Measurements from ENCODE around the gene DIPK1A.

DNA sequence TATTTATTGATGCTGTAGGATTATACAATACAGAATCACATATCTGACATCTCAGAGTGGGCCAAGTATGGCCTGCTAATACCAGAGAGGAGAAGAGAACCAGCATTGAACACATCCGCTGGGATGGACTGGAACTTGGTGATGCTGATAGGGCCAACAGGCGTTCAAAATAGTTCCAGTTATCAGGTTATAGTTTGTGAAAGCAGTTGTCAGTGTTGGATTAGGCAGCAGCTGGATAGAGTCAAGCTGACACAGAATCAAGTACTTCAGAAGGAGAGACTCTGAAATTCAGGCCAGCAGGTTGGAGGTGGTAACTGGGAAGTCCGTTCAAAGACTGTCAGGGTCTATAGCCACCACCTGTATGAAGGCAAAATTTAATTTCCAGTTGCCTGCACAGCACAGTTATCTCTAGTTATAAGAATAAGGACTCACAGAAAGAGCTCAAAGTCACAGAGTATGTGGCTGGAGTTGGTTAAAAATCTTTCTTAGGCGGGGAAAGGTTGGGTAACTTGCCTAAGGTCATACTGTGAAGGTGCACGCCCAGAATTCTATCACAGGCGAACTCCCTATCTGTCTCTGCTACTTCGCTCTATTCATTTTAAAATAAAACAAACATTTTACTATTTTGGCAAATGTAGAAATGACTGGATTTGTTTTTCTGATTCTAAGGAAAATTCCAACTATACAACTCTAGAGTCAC is 9.9 kb upstream of the DIPK1A start:
- no peak for TF ChIP-seq POLR2A (IDR thresholded peaks at IDR 0.05; ENCODE audit: extremely low read depth, insufficient read length)
- TF ChIP-seq, protein P1, sequence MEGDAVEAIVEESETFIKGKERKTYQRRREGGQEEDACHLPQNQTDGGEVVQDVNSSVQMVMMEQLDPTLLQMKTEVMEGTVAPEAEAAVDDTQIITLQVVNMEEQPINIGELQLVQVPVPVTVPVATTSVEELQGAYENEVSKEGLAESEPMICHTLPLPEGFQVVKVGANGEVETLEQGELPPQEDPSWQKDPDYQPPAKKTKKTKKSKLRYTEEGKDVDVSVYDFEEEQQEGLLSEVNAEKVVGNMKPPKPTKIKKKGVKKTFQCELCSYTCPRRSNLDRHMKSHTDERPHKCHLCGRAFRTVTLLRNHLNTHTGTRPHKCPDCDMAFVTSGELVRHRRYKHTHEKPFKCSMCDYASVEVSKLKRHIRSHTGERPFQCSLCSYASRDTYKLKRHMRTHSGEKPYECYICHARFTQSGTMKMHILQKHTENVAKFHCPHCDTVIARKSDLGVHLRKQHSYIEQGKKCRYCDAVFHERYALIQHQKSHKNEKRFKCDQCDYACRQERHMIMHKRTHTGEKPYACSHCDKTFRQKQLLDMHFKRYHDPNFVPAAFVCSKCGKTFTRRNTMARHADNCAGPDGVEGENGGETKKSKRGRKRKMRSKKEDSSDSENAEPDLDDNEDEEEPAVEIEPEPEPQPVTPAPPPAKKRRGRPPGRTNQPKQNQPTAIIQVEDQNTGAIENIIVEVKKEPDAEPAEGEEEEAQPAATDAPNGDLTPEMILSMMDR (IDR thresholded peaks at IDR 0.05; ENCODE audit: low read depth, low read length): no peak
- TF ChIP-seq, protein P2, sequence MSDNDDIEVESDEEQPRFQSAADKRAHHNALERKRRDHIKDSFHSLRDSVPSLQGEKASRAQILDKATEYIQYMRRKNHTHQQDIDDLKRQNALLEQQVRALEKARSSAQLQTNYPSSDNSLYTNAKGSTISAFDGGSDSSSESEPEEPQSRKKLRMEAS (IDR thresholded peaks at IDR 0.05; ENCODE audit: low read depth, low read length): no peak

All from NB4 (cell line).